Stimulated activated effector memory CD8-positive, alpha-beta T cell treated with anti-CD3 and anti-CD28 coated beads, Interleukin-12 subunit alpha, Interleukin-12 subunit beta, amount 100 ng/mL, for 72 hours (primary cell): Measurements from ENCODE around the gene ATXN10.
A peak's percentile ranks its signal among the peaks of the same experiment; 100 is the strongest.
"Not testable (repeated sequence)": the region's sequence is repeated elsewhere in the genome, so short reads cannot be mapped to it uniquely, and the experiment has no call there.

Experiments
- ATAC-seq: fragments of 150-1000 bp; cut with Tn5 transposase; 2 replicates; pipeline ENCODE4 v1.10.0; 2021
- DNase-seq, 2 donors: peaks; one replicate each; pipeline ENCODE4 v3.0.0; 2021 to 2022; ENCODE audit warnings: low spot score in 2 of 2
- H3K27ac Mint-ChIP-seq: one replicate; pipeline ENCODE4 v1.8.0; 2022; ENCODE audit warnings: mild to moderate bottlenecking, mixed read lengths
- H3K36me3 Mint-ChIP-seq: one replicate; pipeline ENCODE4 v1.8.0; 2022; ENCODE audit warnings: mild to moderate bottlenecking, mixed read lengths
- H3K4me1 Mint-ChIP-seq: one replicate; pipeline ENCODE4 v1.8.0; 2022; ENCODE audit warnings: mixed read lengths
- H3K4me3 Mint-ChIP-seq: one replicate; pipeline ENCODE4 v1.8.0; 2022; ENCODE audit warnings: mild to moderate bottlenecking, mixed read lengths
- H3K9me3 Mint-ChIP-seq: one replicate; pipeline ENCODE4 v1.8.0; 2022; ENCODE audit warnings: mixed read lengths

ATXN10 gene

DNA sequence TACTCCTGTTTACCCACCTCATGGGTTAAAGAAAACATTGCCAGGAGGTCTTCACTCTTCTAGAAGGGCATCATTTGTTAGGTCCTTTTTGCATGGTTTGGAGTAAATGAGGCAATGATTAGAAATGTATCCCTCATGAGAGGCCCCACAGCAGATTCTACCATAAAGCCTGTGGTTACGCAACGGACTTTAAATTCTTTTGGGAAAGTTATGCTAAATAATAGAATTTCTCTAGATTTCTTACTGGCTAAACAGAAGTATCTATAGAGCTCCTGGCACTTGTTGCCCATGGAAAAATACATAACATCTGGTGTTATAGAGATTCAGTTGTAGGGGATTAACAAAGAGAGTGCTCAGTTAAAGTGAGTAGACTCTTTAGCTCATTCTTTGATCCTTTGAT is 15.1 kb upstream of the ATXN10 start:
- ATAC-seq: no peak
- Mint-ChIP-seq H3K9me3 (no peaks in the 10 kb centered on the region), H3K27ac (no peak overlapping the region), H3K4me1 (no peaks in the 10 kb centered on the region), H3K4me3 (no peak overlapping the region), H3K36me3 (no peaks in the 10 kb centered on the region)
- no peak for DNase-seq

DNA sequence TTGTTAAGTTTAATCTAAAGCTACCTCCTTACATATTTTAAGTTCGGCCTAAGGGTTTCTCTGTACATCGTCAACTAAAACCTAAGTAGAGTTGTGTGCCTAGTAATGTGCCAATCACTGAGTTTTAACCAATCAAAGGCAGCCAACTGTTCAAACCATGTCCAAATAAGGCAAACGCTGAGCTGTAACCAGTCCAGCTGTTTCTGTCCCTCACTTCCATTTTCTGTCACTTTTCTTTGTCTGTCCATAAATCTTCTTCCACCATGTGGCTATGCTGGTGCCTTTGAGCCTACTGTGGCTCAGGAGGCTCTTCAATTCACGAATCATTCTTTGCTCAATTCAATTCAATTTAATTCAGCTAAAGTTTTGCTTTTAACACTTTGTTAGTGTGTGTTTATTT is 13.9 kb upstream of the ATXN10 start:
- Mint-ChIP-seq H3K4me1 (no peaks in the 10 kb centered on the region), H3K4me3 (no peak overlapping the region), H3K27ac (no peak overlapping the region), H3K36me3 (no peaks in the 10 kb centered on the region), H3K9me3 (no peaks in the 10 kb centered on the region)
- ATAC-seq: no peak
- DNase-seq: no peak

GRCh38 chr22:45664136-45664646 is 7.4 kb upstream of the ATXN10 start:
- Mint-ChIP-seq H3K27ac (no peak overlapping the region), H3K4me1 (no peaks in the 10 kb centered on the region), H3K4me3 (no peak overlapping the region), H3K9me3 (peaks cover 2% of the 10 kb centered on the region), H3K36me3 (no peaks in the 10 kb centered on the region)
- no peak for ATAC-seq
- no peak for DNase-seq

DNA sequence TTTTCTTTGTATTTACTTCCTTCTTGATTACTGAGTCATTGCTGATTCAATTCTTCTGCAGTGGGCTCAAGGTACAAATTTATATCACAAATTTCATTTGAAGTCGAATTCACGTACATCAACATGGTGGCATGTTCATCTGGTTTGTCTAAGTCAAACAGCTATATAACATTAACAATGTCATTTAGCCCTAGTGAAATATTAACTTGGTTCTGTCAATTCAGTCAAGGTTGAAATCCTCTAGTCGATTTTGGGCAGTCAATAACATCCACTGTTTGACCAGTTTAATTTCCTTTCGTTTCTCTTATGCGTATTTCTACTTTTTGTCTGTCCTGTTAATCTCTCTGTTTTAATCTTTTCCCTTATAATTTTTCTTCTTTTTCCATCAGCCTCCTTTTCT is 4.1 kb upstream of the ATXN10 start:
- Mint-ChIP-seq H3K36me3 (no peaks in the 10 kb centered on the region), H3K4me3 (no peak overlapping the region), H3K4me1 (no peaks in the 10 kb centered on the region), H3K9me3 (peaks cover 2% of the 10 kb centered on the region), H3K27ac (no peak overlapping the region)
- ATAC-seq (no peak), DNase-seq (no peak)

DNA sequence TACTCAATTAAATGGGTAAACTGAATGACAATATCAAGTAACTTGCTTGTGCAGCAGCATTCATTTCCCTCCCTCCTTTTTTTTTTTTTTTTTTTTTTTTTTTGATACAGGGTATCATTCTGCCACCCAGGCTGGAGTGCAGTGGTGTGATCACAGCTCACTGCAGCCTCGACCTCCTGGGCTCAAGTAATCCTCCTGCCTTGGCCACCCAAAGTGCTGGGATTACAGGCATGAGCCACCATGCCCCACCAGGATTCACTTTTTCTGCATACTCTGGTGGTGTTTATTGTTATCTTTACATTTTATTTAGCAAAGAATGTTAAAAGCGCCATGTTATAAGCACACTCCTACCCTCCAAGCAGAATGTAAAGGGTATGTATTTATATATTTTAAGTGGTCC is 1.3 kb upstream of the ATXN10 start:
- not testable (repeated sequence) for H3K36me3 Mint-ChIP-seq, H3K4me3 Mint-ChIP-seq, H3K27ac Mint-ChIP-seq

GRCh38 chr22:45670981-45671782 is 452 bp upstream of the ATXN10 start:
- Mint-ChIP-seq H3K36me3 (peaks cover 10% of the 10 kb centered on the region), H3K4me1 (peaks cover 30% of the 10 kb centered on the region), H3K9me3 (peaks cover 2% of the 10 kb centered on the region), H3K4me3 (peak overlapping the region; percentile 84), H3K27ac (peak overlapping the region; percentile 94)
- DNase-seq (no peak), ATAC-seq (no peak)

More for the DNA sequence above, 1.3 kb upstream of the ATXN10 start:
- not testable (repeated sequence) for H3K9me3 Mint-ChIP-seq, ATAC-seq
- H3K4me1 Mint-ChIP-seq: peaks cover 27% of the 10 kb centered on the region
- peak in 1 of 2 donors; percentile 37 for DNase-seq

DNA sequence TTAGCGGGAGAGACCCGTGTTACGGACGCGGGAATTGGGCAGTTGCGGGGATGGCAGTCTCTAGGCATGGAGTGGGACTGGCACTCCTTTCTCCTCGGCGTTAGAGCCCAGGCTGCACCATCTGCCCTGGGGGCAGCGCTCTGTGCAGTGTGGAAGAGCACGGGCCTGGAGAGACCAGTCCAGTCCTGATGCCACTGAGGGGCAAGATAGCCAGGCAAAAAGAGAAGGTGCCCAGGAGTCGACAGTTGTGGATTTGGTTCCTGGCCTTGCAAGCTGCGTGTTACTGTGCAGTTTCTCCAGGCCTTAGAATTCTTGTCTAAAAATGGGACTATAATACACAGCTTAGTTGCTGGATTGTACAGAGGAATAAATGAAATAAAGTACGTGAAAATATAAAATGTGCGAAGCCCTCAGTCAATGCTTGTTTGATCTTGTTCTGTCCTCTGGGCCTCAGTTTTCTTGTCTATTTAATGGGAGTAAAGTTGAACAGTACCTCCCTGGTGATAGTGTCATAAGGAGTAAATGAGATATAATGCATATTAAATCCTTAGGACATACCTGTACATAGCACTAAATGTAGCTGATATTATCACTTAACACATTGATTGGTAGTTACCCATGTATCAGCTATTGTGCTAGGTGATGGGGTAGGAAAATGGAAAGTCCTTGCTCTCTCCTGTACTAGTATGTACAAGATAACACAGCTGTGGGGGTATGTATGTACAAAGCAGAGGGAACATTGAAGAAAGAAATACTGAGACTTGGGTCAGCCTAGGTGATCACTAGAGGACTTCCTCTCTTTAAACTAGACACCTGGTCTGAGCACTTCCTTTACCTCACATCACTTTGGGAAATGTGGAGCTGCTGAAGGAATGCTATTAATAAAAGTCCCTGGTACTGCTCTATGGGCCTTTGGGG is 1.2 kb downstream of the ATXN10 start:
- peak overlapping the region; percentile 84 for H3K4me3 Mint-ChIP-seq
- no peaks in the 10 kb centered on the region for H3K9me3 Mint-ChIP-seq
- peak overlapping the region; percentile 94 for H3K27ac Mint-ChIP-seq
- peaks cover 22% of the 10 kb centered on the region for H3K36me3 Mint-ChIP-seq
- peaks cover 40% of the 10 kb centered on the region for H3K4me1 Mint-ChIP-seq
- DNase-seq (peak in 1 of 2 donors; percentile 39), ATAC-seq (no peak)

GRCh38 chr22:45673482-45674175 is 2.0 kb downstream of the ATXN10 start:
- Mint-ChIP-seq H3K27ac (peak overlapping the region; percentile 94), H3K36me3 (peaks cover 22% of the 10 kb centered on the region), H3K9me3 (no peaks in the 10 kb centered on the region), H3K4me3 (peak overlapping the region; percentile 84), H3K4me1 (peaks cover 42% of the 10 kb centered on the region)
- ATAC-seq (no peak), DNase-seq (peak in 1 of 2 donors; percentile 41)

GRCh38 chr22:45676024-45676423 is 4.4 kb downstream of the ATXN10 start:
- DNase-seq: no peak
- Mint-ChIP-seq H3K4me3 (no peak overlapping the region), H3K9me3 (no peaks in the 10 kb centered on the region), H3K36me3 (peaks cover 22% of the 10 kb centered on the region), H3K4me1 (peaks cover 57% of the 10 kb centered on the region), H3K27ac (no peak overlapping the region)
- ATAC-seq: no peak

DNA sequence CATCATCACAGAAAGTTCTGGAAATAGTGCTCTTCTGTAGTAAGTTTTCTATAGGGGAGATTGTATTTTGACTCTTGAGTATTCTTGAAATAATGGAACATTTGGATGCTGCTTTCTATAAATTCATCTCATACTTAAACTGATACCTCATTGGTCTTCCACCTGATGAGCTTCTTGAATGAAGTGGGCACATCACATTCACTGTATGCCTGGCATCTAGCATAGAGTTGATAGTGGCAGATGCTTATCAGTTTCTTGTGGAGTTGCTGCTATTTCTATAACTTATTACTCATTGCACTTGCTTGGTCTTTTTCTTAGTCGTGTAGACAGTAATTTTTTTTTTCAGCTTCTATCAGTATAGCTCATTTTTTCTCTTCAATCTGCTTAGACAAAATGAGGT is 5.4 kb downstream of the ATXN10 start:
- H3K27ac Mint-ChIP-seq: peak overlapping the region; percentile 65
- DNase-seq: no peak
- no peaks in the 10 kb centered on the region for H3K9me3 Mint-ChIP-seq
- ATAC-seq: peak; percentile 49
- peaks cover 22% of the 10 kb centered on the region for H3K36me3 Mint-ChIP-seq
- H3K4me1 Mint-ChIP-seq: peaks cover 57% of the 10 kb centered on the region
- H3K4me3 Mint-ChIP-seq: no peak overlapping the region

GRCh38 chr22:45678961-45679912 is 7.6 kb downstream of the ATXN10 start:
- H3K4me1 Mint-ChIP-seq: peaks cover 41% of the 10 kb centered on the region
- peak overlapping the region; percentile 21 for H3K4me3 Mint-ChIP-seq
- ATAC-seq (peak; percentile 86), DNase-seq (peak in 1 of 2 donors; percentile 59)
- H3K36me3 Mint-ChIP-seq: peaks cover 22% of the 10 kb centered on the region
- H3K27ac Mint-ChIP-seq: peak overlapping the region; percentile 62
- no peaks in the 10 kb centered on the region for H3K9me3 Mint-ChIP-seq

GRCh38 chr22:45680932-45681700 is 9.5 kb downstream of the ATXN10 start:
- DNase-seq (no peak), ATAC-seq (no peak)
- Mint-ChIP-seq H3K4me1 (peaks cover 26% of the 10 kb centered on the region), H3K27ac (no peak overlapping the region), H3K36me3 (peaks cover 12% of the 10 kb centered on the region), H3K4me3 (no peak overlapping the region), H3K9me3 (no peaks in the 10 kb centered on the region)

DNA sequence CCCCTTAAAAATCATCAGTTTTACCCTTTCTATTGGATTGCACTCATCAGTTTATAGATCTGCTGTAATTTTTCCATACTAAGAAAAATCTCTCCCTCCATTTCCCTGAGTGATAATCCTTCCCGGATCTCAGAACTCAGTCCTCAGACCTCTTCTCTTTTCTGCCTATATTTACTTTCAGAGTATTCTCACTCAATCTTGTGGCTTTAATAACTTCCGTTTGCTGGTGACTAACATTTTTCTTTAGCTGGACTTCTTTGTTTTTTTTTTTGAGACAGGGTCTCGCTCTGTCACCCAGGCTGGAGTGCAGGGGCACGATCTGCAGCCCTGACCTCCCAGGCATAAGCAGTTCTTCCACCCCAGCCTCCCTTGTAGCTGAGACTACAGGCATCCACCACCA is 10.4 kb downstream of the ATXN10 start:
- no peak overlapping the region for H3K27ac Mint-ChIP-seq
- DNase-seq (no peak), ATAC-seq (no peak)
- H3K9me3 Mint-ChIP-seq: no peaks in the 10 kb centered on the region
- H3K36me3 Mint-ChIP-seq: peaks cover 3% of the 10 kb centered on the region
- peaks cover 21% of the 10 kb centered on the region for H3K4me1 Mint-ChIP-seq
- H3K4me3 Mint-ChIP-seq: no peak overlapping the region
